Measurements from ENCODE around the gene PER2.
"Not testable (repeated sequence)": the region's sequence is repeated elsewhere in the genome, so short reads cannot be mapped to it uniquely, and the experiment has no call there.

The PER2 gene

GRCh38 chr2:238285653-238286082, 2.7 kb downstream of the PER2 start:
- DNase-seq = peak; percentile 94

- DNase-seq = no peak
Observed at GRCh38 chr2:238284802-238285515, 3.5 kb downstream of the PER2 start.

GRCh38 chr2:238282861-238283738, 5.3 kb downstream of the PER2 start:
- DNase-seq = no peak

GRCh38 chr2:238281826-238282480, 6.5 kb downstream of the PER2 start:
- no peak for DNase-seq

GRCh38 chr2:238280083-238280825, 8.2 kb downstream of the PER2 start:
- DNase-seq = no peak

GRCh38 chr2:238279324-238279682, 9.1 kb downstream of the PER2 start:
- no peak for DNase-seq

- peak; percentile 16 for DNase-seq
Observed at GRCh38 chr2:238278626-238279323, 9.6 kb downstream of the PER2 start.

- DNase-seq = no peak
Observed at GRCh38 chr2:238277695-238278094, 10.7 kb downstream of the PER2 start.

- no peak for DNase-seq
Observed at GRCh38 chr2:238274152-238274865, 14.1 kb downstream of the PER2 start.

GRCh38 chr2:238273433-238273832, 15.0 kb downstream of the PER2 start:
- DNase-seq = not testable (repeated sequence)

- no peak for DNase-seq
Observed at GRCh38 chr2:238272156-238272555, 16.3 kb downstream of the PER2 start.

GRCh38 chr2:238271686-238272085, 16.7 kb downstream of the PER2 start:
- not testable (repeated sequence) for DNase-seq

- DNase-seq = no peak
Observed at GRCh38 chr2:238271061-238271554, 17.3 kb downstream of the PER2 start.

- DNase-seq = no peak
Observed at GRCh38 chr2:238270606-238271005, 17.8 kb downstream of the PER2 start.

GRCh38 chr2:238269741-238270140, 18.7 kb downstream of the PER2 start:
- DNase-seq = no peak

GRCh38 chr2:238267884-238268680, 20.3 kb downstream of the PER2 start:
- no peak for DNase-seq

- no peak for DNase-seq
Observed at GRCh38 chr2:238267341-238267710, 21.1 kb downstream of the PER2 start.

GRCh38 chr2:238265605-238266004, 22.8 kb downstream of the PER2 start:
- DNase-seq = no peak

GRCh38 chr2:238264072-238264460, 24.3 kb downstream of the PER2 start:
- DNase-seq = no peak
